HG03108 (cell line): ENCODE results near the gene FAM53B.

Experiments
- ATAC-seq: cut with Tn5 transposase; IDR thresholded peaks from one replicate; pipeline ENCODE4 v1.9.1; 2021; ENCODE audit warnings: moderate library complexity; ENCODE audit not compliant: unreplicated experiment

Gene FAM53B

GRCh38 chr10:124602646-124603365, 141.4 kb downstream of the FAM53B start:
- no peak for ATAC-seq

DNA sequence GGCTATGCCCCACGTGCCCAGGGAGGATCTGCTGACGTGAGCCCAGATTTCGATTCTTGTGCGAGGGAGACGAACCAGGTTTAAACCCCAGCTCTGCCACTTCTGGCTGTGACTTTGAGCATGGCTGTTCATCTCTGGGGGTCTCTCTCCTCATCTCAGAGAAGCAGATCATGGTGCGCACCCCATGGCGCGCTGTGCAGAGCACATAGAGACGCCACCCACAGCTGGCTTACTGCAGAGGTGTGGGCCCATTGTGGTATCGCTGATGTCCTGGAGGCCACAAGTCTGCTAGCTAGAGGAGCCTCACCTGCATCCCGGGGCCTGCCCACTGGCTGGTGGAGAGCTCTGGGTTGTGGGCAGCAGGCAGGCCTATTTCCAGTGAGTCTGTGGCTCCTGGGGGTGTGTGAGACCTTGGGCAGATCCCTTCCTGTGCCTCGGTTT, 142.0 kb downstream of the FAM53B start:
- ATAC-seq = no peak

GRCh38 chr10:124601431-124602120, 142.6 kb downstream of the FAM53B start:
- peak; percentile 43 for ATAC-seq

DNA sequence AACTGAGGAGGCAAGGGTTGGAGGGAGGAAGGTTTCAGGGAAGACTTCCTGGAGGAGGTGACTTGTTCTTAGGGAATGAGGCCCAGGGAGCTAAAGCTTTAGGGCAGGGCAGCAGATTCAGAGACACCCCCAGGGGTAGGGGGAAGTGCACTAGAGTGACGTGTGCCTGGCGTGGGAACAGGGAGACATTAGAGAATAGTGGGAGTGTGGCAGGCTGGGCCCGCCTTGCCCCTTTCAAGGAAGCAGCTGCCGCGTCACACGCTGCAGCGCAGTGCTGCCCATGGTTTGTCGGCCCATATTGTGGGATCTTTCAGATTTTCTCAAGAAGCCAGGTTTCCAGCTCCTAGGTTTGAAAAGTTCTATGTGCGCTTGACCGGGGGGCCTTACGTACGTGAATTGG, 143.2 kb downstream of the FAM53B start:
- ATAC-seq = no peak

DNA sequence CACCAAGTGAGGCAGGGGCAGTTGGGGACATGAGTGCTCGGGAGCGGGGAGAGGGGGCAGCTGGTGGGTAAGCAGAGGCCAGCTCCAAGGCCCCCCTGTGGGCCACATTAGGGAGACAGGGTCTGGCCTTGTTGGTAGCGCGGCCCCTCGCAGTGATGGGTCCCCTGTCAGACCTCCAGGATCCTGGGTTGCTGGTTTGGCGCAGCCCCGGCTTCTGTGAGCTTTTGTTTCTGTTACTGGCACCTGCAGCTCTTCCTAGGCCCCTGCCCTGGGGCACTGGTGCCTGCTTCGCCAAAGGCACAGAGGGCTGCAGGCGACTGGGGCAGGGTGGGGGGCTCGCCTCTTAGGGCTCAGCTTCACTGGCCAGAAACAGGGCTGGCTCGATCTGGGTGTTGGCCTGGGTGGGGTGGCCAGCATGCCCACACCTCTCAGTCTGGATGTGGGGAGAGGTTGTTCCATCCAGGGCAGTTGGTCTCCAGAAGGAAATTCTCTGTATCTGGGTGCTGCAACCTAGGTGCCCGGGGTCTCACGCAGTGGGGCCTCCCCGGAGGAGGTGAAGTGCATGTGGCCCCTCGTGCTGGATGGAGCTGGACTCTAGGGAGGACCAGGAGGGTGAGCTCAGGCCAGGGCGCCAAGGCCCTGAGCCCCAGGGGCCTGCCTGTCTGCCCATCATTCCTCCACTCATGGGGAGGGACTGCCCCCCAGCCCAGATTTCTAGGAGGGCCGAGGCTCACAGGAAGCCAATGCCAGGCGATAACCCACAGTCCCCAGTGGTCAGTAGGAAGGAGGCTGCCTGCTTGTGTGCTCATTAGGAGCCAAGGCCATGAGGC, 143.9 kb downstream of the FAM53B start:
- no peak for ATAC-seq

DNA sequence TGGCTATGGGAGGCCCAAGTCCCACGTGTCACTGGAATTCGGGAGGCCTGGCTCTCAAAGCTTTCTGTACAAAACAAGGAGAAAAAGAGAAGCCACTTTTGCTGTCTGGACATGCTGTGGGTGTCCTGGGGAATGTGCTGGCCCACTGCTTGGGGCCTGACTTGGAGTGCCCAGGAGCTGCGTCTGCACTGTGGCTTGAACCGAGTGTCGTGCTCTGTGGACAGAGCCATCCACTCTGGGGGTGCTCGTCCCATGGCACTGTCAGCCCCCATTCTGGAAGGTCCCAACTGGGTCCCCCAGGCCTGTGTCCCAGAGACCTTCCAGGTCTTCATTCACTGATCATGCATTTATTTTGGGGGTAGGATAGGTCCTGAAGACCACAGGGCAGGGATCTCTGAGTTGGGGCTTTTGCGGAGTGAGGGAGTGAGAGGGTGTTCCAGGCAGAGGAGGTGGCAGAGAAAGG, 144.6 kb downstream of the FAM53B start:
- no peak for ATAC-seq

DNA sequence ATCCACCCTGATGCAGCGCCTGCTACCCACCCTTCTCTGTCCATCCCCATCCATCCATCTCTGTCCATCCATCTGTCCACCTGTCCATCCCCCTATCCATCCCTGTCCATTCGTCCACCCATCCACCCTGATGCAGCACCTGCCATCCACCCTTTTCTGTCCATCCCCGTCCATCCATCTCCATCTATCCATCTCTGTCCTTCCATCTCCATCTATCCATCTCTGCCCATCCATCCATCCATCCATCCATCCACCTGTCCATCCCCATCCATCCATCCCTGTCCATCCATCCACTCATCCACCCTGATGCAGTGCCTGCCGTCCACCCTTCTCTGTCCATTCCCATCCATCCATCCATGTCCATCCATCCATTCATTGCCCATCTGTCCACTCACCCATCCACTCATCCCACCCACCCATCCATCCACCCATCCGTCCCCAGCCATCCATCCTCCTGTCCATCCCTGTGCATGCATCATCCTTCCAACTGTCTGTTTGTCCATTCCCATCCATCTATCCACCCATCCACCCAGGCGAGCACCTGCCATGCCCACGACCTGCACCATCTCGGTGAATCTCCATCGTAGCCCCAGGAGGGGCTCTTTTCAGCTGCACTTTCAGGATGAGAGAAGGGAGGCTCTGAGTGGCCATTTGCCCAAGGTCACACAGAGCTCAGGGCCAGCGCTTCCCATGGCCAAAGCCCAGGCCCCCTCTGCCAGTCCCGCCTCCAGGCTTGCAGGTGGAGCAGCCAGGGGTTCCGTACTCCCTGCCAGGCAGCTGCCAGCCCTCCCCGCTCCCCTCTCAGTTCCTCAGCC, 145.2 kb downstream of the FAM53B start:
- no peak for ATAC-seq

GRCh38 chr10:124598196-124598595, 146.0 kb downstream of the FAM53B start:
- no peak for ATAC-seq

GRCh38 chr10:124597846-124598165, 146.4 kb downstream of the FAM53B start:
- no peak for ATAC-seq

DNA sequence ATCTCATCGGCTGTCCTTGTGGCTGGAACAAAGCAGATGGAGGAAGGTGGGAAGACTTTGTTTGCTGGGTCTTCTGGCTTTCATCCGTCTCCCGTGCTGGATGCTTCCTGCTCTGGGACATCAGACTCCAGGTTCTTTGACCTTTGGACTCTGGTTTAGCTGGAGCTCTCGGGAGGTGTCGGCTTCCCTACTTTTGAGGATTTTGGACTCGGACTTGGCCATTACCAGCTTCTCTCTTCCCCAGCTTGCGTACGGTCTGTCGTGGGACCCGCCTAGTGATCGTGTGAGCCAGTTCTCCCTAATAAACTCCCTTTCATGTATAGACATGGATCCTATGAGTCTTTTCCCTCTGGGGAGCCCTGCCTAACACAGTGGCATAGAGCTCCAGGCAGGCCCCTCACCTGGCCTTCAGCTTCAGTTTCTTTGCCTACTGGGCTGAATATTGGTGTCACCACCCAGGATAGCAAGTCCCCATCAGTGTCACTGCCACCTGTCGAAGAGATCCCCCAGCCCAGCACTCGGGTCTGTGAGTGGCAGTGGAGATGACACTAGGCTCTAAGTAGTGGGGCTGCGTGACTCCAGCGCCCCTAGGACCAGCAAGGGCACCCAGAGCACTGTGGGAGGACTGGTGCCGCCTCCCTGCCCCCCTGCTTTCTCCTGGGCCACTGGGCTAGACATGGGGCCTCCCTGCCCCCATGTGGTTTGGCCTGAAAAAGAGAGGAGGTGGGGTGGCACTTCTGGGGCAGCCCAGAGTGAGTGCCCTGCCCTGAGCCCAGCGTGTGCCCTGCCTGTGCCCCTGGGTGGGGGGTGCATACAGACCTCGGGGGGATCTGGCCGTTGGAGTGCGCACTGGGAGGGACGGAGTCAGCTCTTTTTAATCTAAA, 147.0 kb downstream of the FAM53B start:
- ATAC-seq = no peak

- ATAC-seq = no peak
Measured at GRCh38 chr10:124596116-124596785, 147.9 kb downstream of the FAM53B start.

- ATAC-seq = no peak
Measured at GRCh38 chr10:124595143-124595883, 148.9 kb downstream of the FAM53B start.

GRCh38 chr10:124594240-124594639, 149.9 kb downstream of the FAM53B start:
- no peak for ATAC-seq

DNA sequence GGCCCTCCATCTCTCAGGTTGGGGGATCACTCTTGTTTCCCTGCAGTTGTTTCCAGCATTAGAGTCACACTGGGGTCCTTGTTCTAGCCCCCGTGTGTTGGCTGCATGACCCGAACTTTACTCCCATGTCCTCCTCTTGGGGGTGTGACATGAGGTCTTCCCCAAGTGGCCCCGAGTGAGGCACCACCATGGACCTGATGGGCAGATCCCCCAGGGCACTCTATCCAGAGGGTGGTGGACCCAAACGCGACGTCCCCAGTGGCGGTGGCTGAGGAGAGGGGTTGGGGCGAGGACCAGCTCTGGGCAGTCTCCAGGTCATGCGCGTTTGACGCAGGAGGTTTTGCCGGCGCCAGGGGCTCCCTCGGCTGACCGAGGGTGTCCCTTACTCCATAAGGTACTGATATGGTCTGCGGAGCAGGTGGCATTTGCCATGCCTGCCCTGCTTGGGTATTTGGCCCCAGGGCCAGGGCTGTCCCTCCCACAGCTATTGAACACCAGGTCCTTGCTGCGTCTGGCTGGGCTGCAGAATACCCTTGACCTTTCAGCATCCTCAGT, 150.7 kb downstream of the FAM53B start:
- no peak for ATAC-seq

DNA sequence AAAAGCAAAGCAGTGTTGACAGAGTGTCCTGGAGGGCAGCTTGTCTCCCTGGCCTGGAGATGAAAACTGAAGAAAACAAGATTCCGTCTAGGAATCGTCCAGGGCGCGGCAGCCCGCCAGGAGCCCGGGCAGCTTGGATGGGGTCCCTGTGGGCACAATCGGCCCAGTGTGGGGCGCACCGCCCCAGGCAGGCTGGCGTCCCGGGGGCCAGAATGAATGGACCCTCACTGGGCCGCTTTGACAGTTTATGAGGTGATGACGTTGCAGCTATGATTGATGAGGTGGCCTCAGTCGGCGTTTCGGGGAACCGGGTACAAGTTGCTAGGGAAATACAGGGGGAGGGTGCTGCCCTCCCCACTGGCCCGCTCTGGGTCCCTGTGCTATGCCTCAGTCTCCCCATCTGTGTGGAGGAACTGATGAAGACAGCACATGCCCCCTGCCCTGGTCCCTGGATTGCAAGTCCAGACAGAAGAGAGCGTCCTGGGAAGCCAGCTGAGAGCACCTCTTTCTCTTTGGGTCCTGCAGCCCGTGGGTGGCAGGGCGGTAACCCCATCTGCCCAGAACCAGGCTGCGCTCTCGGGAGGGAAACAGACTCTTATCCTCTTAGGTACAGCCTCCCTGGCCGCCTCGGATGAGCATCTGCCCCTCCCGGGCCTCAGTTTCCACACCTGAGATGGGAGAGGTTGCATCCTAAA, 151.3 kb downstream of the FAM53B start:
- ATAC-seq = no peak

GRCh38 chr10:124592101-124592500, 152.1 kb downstream of the FAM53B start:
- ATAC-seq = no peak

- no peak for ATAC-seq
Measured at GRCh38 chr10:124591123-124591495, 153.1 kb downstream of the FAM53B start.
